ENCODE data around the gene OTUB2. TPM values are rescaled to one million over a fixed set of nuclear protein-coding genes. Genes with fewer than 3 reads are reported as not detected.

Gene OTUB2
- polyA plus RNA-seq, 1 experiment: 1.1 TPM

DNA sequence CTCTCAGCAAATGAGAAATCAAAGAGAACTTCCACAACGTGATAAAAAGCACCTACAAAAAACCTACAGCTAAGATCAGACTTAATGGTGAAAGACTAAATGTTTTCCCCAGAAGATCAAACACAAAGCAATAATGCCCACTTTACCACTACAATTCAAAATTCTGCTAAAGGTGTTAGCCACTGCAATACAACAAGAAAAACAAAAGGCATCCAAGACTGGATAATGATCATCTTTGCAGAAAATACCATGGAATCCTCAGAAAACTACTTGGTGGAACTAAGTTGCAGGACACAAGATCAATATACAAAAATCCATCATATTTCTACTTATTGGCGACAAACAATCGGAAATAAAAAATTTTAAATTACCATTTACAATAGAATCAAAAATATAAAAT lies 48.4 kb downstream of the OTUB2 start:
- CTCF ChIA-PET: interaction anchor here (1.1 kb wide), 1 partner anchor 62 kb away, joined by 3 read pairs; no protein-coding TSS in a partner anchor
- POLR2A ChIA-PET: no interaction called here
- no peak for DNase-seq (ENCODE audit: low read depth)
- Histone ChIP-seq H3K36me3 (ENCODE audit: control insufficient read depth, insufficient read depth, low read length) (peaks cover 2% of the 10 kb centered on the region), H3K27me3 (ENCODE audit: control insufficient read depth, insufficient read depth, low read length) (no peaks in the 10 kb centered on the region), H3K4me3 (ENCODE audit: low read depth, low read length) (no peak overlapping the region)
- TF ChIP-seq, protein P1, sequence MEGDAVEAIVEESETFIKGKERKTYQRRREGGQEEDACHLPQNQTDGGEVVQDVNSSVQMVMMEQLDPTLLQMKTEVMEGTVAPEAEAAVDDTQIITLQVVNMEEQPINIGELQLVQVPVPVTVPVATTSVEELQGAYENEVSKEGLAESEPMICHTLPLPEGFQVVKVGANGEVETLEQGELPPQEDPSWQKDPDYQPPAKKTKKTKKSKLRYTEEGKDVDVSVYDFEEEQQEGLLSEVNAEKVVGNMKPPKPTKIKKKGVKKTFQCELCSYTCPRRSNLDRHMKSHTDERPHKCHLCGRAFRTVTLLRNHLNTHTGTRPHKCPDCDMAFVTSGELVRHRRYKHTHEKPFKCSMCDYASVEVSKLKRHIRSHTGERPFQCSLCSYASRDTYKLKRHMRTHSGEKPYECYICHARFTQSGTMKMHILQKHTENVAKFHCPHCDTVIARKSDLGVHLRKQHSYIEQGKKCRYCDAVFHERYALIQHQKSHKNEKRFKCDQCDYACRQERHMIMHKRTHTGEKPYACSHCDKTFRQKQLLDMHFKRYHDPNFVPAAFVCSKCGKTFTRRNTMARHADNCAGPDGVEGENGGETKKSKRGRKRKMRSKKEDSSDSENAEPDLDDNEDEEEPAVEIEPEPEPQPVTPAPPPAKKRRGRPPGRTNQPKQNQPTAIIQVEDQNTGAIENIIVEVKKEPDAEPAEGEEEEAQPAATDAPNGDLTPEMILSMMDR (IDR thresholded peaks at IDR 0.05; ENCODE audit: insufficient read depth, low read depth, low read length): no peak

DNA sequence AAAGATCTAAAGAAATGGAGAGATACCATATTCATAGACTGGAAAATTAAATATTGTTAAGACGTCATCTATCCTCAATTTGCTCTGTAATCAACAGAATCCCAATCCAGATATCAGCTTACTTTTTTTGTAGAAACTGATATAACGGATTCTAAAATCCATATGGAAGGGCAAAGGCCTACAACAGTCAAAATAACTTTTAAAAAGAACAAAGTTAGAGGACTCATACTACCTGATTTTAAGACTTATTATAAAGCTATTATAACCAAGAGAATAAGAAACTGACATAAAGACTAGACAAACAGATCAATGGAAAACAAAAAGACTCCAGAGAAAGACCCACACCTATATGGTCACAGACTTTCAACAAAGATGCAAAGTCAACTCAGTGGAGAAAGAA lies 48.9 kb downstream of the OTUB2 start:
- peaks cover 2% of the 10 kb centered on the region for H3K36me3 ChIP-seq (ENCODE audit: control insufficient read depth, insufficient read depth, low read length)
- H3K27me3 ChIP-seq (ENCODE audit: control insufficient read depth, insufficient read depth, low read length): no peaks in the 10 kb centered on the region
- H3K4me3 ChIP-seq (ENCODE audit: low read depth, low read length): no peak overlapping the region
- POLR2A ChIA-PET: no interaction called here
- TF ChIP-seq, protein P1 (IDR thresholded peaks at IDR 0.05; ENCODE audit: insufficient read depth, low read depth, low read length): no peak
- no peak for DNase-seq (ENCODE audit: low read depth)
- CTCF ChIA-PET: interaction anchor here (1.1 kb wide), 1 partner anchor 62 kb away, joined by 3 read pairs; no protein-coding TSS in a partner anchor

DNA sequence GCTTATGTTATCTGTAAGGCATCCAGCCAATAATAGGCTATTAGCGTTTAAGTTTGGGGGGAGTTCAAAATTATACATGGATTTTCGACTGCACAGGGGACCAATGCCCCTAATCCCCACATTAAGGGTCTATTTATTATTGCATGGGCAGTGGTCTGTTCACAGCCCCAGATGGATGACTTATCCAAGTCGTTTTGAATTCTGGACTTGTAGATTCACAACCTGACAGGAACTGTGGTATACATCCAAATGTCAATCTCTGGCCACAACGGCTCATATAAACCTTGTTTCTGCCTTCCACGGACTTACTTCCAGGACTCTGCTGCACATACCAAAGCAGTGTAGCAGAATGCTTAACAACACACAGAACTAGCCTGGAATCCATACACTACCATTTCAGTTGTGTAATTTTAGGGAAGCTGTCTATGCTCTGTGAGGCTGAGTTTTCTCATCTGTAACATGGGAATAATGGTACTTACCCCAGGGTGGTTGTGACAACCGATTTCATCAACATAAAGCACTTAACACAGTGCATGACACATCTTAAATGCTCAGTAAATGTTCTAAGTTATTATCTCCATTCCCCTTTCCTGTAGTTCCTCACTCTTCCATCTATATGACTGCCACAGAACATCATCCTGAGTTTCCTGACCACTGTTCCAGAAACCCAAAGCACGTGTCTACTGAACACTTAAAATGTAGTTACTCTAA lies 51.1 kb downstream of the OTUB2 start:
- DNase-seq (ENCODE audit: low read depth): no peak
- ChIA-PET POLR2A (no interaction called here), CTCF (no interaction called here)
- Histone ChIP-seq H3K27me3 (ENCODE audit: control insufficient read depth, insufficient read depth, low read length) (no peaks in the 10 kb centered on the region), H3K4me3 (ENCODE audit: low read depth, low read length) (no peak overlapping the region), H3K36me3 (ENCODE audit: control insufficient read depth, insufficient read depth, low read length) (peaks cover 2% of the 10 kb centered on the region)
- TF ChIP-seq, protein P1 (IDR thresholded peaks at IDR 0.05; ENCODE audit: insufficient read depth, low read depth, low read length): no peak

DNA sequence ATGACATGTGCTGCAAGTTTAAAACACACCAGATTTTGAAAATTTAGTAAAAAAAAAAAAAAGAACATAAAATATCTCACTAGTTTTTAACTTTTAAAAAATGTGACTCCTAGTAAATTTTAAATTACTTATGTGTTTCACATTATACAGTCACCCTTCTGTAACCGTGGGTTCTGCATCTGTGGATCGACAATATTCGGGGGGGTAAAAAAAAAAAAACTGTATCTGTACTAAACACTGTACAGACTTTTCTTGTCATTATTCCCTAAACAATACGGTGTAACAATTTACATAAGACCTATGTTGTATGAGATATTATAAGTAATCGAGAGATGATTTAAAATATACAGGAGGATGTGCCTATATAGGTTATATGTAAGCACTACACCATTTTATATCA lies 51.7 kb downstream of the OTUB2 start:
- TF ChIP-seq, protein P1 (IDR thresholded peaks at IDR 0.05; ENCODE audit: insufficient read depth, low read depth, low read length): no peak
- H3K27me3 ChIP-seq (ENCODE audit: control insufficient read depth, insufficient read depth, low read length): no peaks in the 10 kb centered on the region
- no peak overlapping the region for H3K4me3 ChIP-seq (ENCODE audit: low read depth, low read length)
- ChIA-PET CTCF (no interaction called here), POLR2A (no interaction called here)
- no peak for DNase-seq (ENCODE audit: low read depth)
- peaks cover 2% of the 10 kb centered on the region for H3K36me3 ChIP-seq (ENCODE audit: control insufficient read depth, insufficient read depth, low read length)

DNA sequence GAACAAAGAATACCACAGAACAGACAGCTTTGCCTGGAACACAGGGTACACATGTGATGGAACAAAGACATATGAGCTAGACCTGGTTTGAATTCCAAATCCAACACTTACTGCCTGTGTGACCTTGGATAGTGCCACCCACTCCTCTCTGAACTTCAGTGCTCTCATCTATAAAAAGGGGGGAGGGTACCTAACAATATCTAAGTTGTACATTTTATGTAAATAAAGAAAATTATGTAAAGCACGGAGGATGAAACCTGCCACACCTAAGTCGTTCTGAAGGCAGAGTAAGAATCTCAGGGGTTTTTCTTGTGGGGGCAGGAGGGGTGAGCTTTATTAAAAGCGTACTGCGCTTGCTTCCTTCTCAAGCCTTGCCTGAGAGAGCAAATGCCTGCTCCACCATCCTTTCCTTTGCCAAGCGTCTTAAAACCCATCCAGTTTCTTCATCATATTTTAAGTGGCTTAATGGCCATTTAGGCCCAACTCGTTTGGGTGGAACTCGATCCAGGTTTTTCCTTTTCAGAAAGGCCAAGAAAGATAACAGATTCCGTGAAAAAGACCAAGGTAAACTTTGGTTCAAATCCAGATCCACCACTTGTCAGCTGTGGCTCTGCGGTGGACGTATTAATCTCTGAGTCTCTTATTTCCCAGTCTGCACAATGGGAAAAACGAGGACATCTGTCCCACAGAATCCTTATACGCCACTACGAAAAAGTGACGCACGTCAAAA lies 53.9 kb downstream of the OTUB2 start:
- Histone ChIP-seq H3K27me3 (ENCODE audit: control insufficient read depth, insufficient read depth, low read length) (no peaks in the 10 kb centered on the region), H3K4me3 (ENCODE audit: low read depth, low read length) (peak overlapping the region; percentile 74), H3K36me3 (ENCODE audit: control insufficient read depth, insufficient read depth, low read length) (peaks cover 2% of the 10 kb centered on the region)
- ChIA-PET POLR2A (no interaction called here), CTCF (interaction anchor here (1.8 to 3.6 kb wide), 3 partner anchors 10 to 57 kb away, joined by 5 to 15 read pairs (median 9); no protein-coding TSS in a partner anchor)
- no peak for DNase-seq (ENCODE audit: low read depth)
- TF ChIP-seq, protein P1 (IDR thresholded peaks at IDR 0.05; ENCODE audit: insufficient read depth, low read depth, low read length): no peak

Data from BJ (cell line).